Measurements from ENCODE around the gene EEIG2.

GRCh38 chr1:108592030-108592759 is 32.3 kb downstream of the EEIG2 start:
- no peak for TF ChIP-seq FOXJ3 (CRISPR knock-in tag; IDR thresholded peaks at IDR 0.05)
- TF ChIP-seq SIN3A (IDR thresholded peaks at IDR 0.05; ENCODE audit: borderline replicate concordance, low read depth, low read length): no peak
- TF ChIP-seq POLR2AphosphoS5 (IDR thresholded peaks at IDR 0.05; ENCODE audit: low read depth, low read length): no peak
- no peak for TF ChIP-seq CTCF (IDR thresholded peaks at IDR 0.05)

Measured in SK-N-SH (cell line).